Activated CD4-positive, alpha-beta T cell treated with anti-CD3 and anti-CD28 coated beads for 36 hours (primary cell): ENCODE results near the gene LILRA5. TPM values are rescaled to one million over a fixed set of nuclear protein-coding genes. Genes with fewer than 3 reads are reported as not detected.
"Not testable (repeated sequence)": the region's sequence is repeated elsewhere in the genome, so short reads cannot be mapped to it uniquely, and the experiment has no call there.

ENCODE experiments used
- ATAC-seq: fragments of 200-7000 bp; cut with Tn5 transposase; one replicate; pipeline ENCODE4 v1.10.0; 2021; ENCODE audit warnings: mild to moderate bottlenecking, moderate library complexity
- CTCF ChIA-PET: fragments of 350-600 bp; sonication (Branson Sonifier 250); formaldehyde crosslinking; loops from one replicate; lab custom pipeline; 2021; ENCODE audit warnings: antibody characterized with exemption; lab: Charles Lee
- POLR2A ChIA-PET: fragments of 350-600 bp; sonication (Branson Sonifier 250); formaldehyde crosslinking; loops from one replicate; lab custom pipeline; 2021; ENCODE audit warnings: antibody characterized with exemption, inconsistent platforms; lab: Charles Lee
- DNase-seq: peaks from one replicate; pipeline ENCODE4 v3.0.0-alpha.2; 2020
- H3K27ac Mint-ChIP-seq: one replicate; pipeline ENCODE4 v1.8.0; 2021; ENCODE audit warnings: mixed read lengths
- H3K27me3 Mint-ChIP-seq: one replicate; pipeline ENCODE4 v1.8.0; 2021; ENCODE audit warnings: mixed read lengths
- H3K36me3 Mint-ChIP-seq: one replicate; pipeline ENCODE4 v1.8.0; 2021; ENCODE audit warnings: low read depth, mixed read lengths
- H3K4me1 Mint-ChIP-seq: one replicate; pipeline ENCODE4 v1.8.0; 2021; ENCODE audit warnings: mixed read lengths
- H3K4me3 Mint-ChIP-seq: one replicate; pipeline ENCODE4 v1.8.0; 2021; ENCODE audit warnings: mild to moderate bottlenecking, moderate library complexity, mixed read lengths
- H3K9me3 Mint-ChIP-seq: one replicate; pipeline ENCODE4 v1.8.0; 2021; ENCODE audit warnings: low read depth, mixed read lengths
- intact Hi-C, 2 experiments: fragments of 100-400 bp; cut with DNase I in 1 of 2; cut with micrococcal nuclease in 1 of 2; formaldehyde crosslinking; loops; one replicate each; pipeline versions ENCODE4 v1.14.2 to v1.15.1; 2022 to 2024; cut with DNase I, micrococcal nuclease
- total RNA-seq, 2 experiments: library from RNA; stranded (reverse); gene quantifications; one replicate each; pipeline ENCODE4 v1.2.3, GENCODE V29; 2021

Gene LILRA5
- total RNA-seq: not detected

- ATAC-seq (no peak), DNase-seq (no peak)
- Mint-ChIP-seq H3K27me3 (peaks cover 10% of the 10 kb centered on the region), H3K9me3 (no peaks in the 10 kb centered on the region), H3K4me3 (no peak within 1 kb of the TSS), H3K4me1 (no peaks in the 10 kb centered on the region), H3K36me3 (no peaks in the 10 kb centered on the region), H3K27ac (no peak within 1 kb of the TSS)
- intact Hi-C loops: no loop called here
- ChIA-PET CTCF (interaction anchor here (0.6 kb wide), 1 partner anchor 141 kb away, joined by 3 read pairs; no protein-coding TSS in a partner anchor), POLR2A (no interaction called here)
Measured at GRCh38 chr19:54312436-54313377, at the start of gene LILRA5. Gene LILRA5, minus strand, starts transcription at chr19:54313166. Its CDS starts 147 bp downstream, at chr19:54313019.

DNA sequence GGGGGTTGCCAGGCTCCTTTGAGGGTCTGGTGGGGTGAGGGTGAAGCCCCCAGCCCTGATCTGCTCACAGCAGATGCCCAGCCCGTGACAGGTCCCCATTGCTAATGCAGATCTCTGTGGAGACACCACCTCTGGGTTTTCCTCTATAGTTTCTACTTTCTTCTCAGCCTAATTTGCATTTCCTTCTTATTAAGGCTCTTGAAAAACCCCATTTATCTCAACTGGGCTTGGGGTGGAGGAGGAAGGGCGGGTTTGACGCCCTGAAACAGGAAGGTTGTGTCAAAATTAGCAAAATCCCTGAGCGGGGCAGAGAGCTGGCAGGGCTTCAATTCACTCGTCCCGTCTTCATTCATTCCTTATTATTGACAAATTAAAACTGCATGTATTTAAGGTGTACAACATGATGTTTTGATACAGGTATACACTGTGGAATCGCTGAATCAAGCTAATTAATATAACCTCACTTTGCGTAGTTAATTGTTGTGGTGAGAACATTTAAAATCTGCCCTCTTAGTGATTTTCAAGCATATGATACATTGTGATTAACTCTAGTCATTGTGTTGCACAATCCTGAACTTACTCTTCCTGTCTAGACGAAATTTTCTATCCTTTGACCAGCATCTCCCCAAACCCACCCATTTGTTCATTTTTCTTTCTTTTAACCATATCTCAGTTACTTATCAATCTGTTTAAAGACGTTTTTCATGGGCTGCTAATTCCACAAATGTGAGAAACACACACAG, 48.9 kb upstream of the LILRA5 start:
- POLR2A ChIA-PET, DNase-seq, H3K27me3 Mint-ChIP-seq, H3K36me3 Mint-ChIP-seq, H3K9me3 Mint-ChIP-seq: not testable (repeated sequence)
- Mint-ChIP-seq H3K27ac (peak overlapping the region; percentile 62), H3K4me3 (peak overlapping the region; percentile 46), H3K4me1 (peaks cover 46% of the 10 kb centered on the region)
- intact Hi-C loops: loop anchor here in 1 of 2 experiments (2.0 kb wide), 1 partner anchor 27 kb away; no protein-coding TSS in a partner anchor
- CTCF ChIA-PET: interaction anchor here (0.7 to 0.9 kb wide), 2 partner anchors 9 to 12 kb away, joined by 3 read pairs; no protein-coding TSS in a partner anchor
- ATAC-seq: peak; percentile 49

- H3K27ac Mint-ChIP-seq, H3K27me3 Mint-ChIP-seq, H3K4me3 Mint-ChIP-seq, H3K36me3 Mint-ChIP-seq, POLR2A ChIA-PET, H3K9me3 Mint-ChIP-seq, CTCF ChIA-PET: not testable (repeated sequence)
- ATAC-seq (peak; percentile 88), DNase-seq (peak; percentile 82)
- intact Hi-C loops: loop anchor here in 1 of 2 experiments (5.0 kb wide), 1 partner anchor 33 kb away; no protein-coding TSS in a partner anchor
- peaks cover 39% of the 10 kb centered on the region for H3K4me1 Mint-ChIP-seq
Measured at GRCh38 chr19:54359149-54359820, 46.3 kb upstream of the LILRA5 start.

DNA sequence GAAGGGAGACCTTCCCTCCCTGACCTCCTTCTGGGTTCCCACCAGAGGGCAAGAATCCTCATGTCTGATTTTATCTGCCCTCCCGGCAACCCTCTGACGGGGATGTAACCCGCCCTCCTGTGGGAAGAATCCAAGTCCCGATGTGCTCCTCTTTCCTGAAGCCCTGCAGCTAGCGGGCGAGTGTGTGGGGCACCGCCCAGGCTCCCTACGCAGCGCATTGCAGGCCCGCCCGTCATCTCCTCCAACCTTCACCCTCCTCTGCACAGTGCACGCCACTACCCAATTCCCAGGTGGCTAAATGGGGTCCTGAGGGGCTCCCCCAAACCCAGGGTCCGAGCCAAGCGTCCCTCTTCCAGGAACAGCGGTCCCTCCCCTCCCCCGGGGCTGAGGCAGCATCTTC, 44.4 kb upstream of the LILRA5 start:
- ATAC-seq (no peak), DNase-seq (no peak)
- no peaks in the 10 kb centered on the region for H3K9me3 Mint-ChIP-seq
- intact Hi-C loops: loop anchor here in 1 of 2 experiments (5.0 kb wide), 1 partner anchor 35 kb away; no protein-coding TSS in a partner anchor
- ChIA-PET CTCF (interaction anchor here (0.8 kb wide), 1 partner anchor 8 kb away, joined by 3 read pairs; no protein-coding TSS in a partner anchor), POLR2A (interaction anchor here (0.6 kb wide), 1 partner anchor 23 kb away, joined by 3 read pairs; no protein-coding TSS in a partner anchor)
- H3K36me3 Mint-ChIP-seq: peaks cover 2% of the 10 kb centered on the region
- H3K27me3 Mint-ChIP-seq: no peaks in the 10 kb centered on the region
- peaks cover 22% of the 10 kb centered on the region for H3K4me1 Mint-ChIP-seq
- no peak overlapping the region for H3K27ac Mint-ChIP-seq
- no peak overlapping the region for H3K4me3 Mint-ChIP-seq

DNA sequence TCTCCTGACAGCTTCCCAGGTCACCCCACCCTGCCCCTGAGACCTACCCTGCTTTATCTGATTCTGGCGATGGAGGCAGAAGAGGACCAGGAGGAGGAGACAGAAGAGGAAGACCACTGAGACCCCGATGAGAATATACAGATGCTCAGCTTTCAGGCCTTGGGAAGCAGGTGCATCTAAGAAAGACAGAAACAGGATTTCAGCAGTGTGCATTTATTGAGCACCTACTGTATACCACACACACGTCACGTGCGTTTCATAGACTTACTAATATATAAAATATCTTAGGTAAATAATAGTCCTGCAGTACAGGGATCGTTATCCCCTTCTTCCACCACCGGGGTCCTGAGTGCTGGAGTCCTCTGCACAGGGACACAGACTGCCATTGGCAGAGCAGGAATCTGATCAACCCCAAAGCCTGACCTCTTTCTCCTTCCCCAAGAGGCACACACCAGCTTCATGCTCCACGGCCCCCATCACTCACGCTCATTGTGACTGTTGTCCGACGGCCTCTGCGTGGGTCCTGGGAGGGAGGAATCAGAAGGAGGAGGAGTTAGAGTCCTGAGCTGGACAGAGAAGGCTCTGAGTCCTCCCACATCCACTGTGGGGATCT, 43.6 kb upstream of the LILRA5 start:
- no peak overlapping the region for H3K4me3 Mint-ChIP-seq
- ChIA-PET CTCF (interaction anchor here (0.8 kb wide), 1 partner anchor 9 kb away, joined by 3 read pairs; no protein-coding TSS in a partner anchor), POLR2A (interaction anchor here (0.6 kb wide), 1 partner anchor 22 kb away, joined by 3 read pairs; no protein-coding TSS in a partner anchor)
- intact Hi-C loops: loop anchor here in 1 of 2 experiments (5.0 kb wide), 1 partner anchor 36 kb away; no protein-coding TSS in a partner anchor
- no peak overlapping the region for H3K27ac Mint-ChIP-seq
- ATAC-seq (no peak), DNase-seq (no peak)
- peaks cover 14% of the 10 kb centered on the region for H3K4me1 Mint-ChIP-seq
- H3K9me3 Mint-ChIP-seq: no peaks in the 10 kb centered on the region
- H3K36me3 Mint-ChIP-seq: peaks cover 2% of the 10 kb centered on the region
- H3K27me3 Mint-ChIP-seq: no peaks in the 10 kb centered on the region

GRCh38 chr19:54355675-54356074, 42.7 kb upstream of the LILRA5 start:
- Mint-ChIP-seq H3K36me3 (peaks cover 2% of the 10 kb centered on the region), H3K4me3 (no peak overlapping the region), H3K9me3 (no peaks in the 10 kb centered on the region), H3K4me1 (peaks cover 5% of the 10 kb centered on the region), H3K27ac (no peak overlapping the region), H3K27me3 (no peaks in the 10 kb centered on the region)
- CTCF ChIA-PET: interaction anchor here (1.5 to 1.7 kb wide), 3 partner anchors 32 to 60 kb away, joined by 4 to 12 read pairs (median 7); partner anchors contain the start of gene TTYH1
- intact Hi-C loops: loop anchor here in 1 of 2 experiments (5.0 kb wide), 1 partner anchor 37 kb away; no protein-coding TSS in a partner anchor
- DNase-seq (no peak), ATAC-seq (no peak)
- POLR2A ChIA-PET: no interaction called here

DNA sequence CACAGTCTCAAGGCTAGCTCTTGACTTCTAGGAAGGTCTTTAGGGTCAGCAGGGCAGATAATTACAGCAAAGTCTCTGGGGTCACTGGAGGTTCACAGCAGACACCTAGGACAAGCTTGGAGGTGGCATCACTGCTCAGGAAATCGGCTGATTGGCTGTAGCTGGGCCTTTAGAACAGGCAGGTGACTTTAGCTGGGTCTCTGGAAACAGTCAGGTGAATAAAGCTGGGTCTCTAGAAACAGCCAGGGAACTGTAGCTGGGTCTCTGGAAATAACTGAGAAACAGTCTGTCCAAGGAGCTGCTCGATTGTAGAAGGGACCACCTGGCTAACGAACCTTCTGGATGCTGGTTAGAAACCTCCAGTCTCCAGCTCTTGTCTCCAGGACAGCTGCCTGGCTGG, 41.8 kb upstream of the LILRA5 start:
- Mint-ChIP-seq H3K4me1 (no peaks in the 10 kb centered on the region), H3K4me3 (no peak overlapping the region), H3K27me3 (no peaks in the 10 kb centered on the region), H3K36me3 (peaks cover 2% of the 10 kb centered on the region), H3K27ac (no peak overlapping the region), H3K9me3 (no peaks in the 10 kb centered on the region)
- POLR2A ChIA-PET: no interaction called here
- intact Hi-C loops: loop anchor here (1.0 to 5.0 kb wide), 2 partner anchors 29 to 38 kb away; no protein-coding TSS in a partner anchor
- ATAC-seq (no peak), DNase-seq (no peak)
- CTCF ChIA-PET: interaction anchor here (0.6 to 1.7 kb wide), 6 partner anchors 31 to 100 kb away, joined by 3 to 12 read pairs (median 5); partner anchors contain the start of gene TTYH1

- intact Hi-C loops: no loop called here
- H3K36me3 Mint-ChIP-seq: peaks cover 2% of the 10 kb centered on the region
- H3K27ac Mint-ChIP-seq: no peak overlapping the region
- no peaks in the 10 kb centered on the region for H3K4me1 Mint-ChIP-seq
- POLR2A ChIA-PET: no interaction called here
- no peak for ATAC-seq
- H3K9me3 Mint-ChIP-seq: no peaks in the 10 kb centered on the region
- CTCF ChIA-PET: interaction anchor here (0.7 to 1.3 kb wide), 5 partner anchors 10 to 752 kb away, joined by 3 to 7 read pairs (median 4); no protein-coding TSS in a partner anchor
- peaks cover 5% of the 10 kb centered on the region for H3K27me3 Mint-ChIP-seq
- no peak overlapping the region for H3K4me3 Mint-ChIP-seq
- no peak for DNase-seq
Measured at GRCh38 chr19:54352546-54352945, 39.6 kb upstream of the LILRA5 start.

- POLR2A ChIA-PET: no interaction called here
- Mint-ChIP-seq H3K27ac (no peak overlapping the region), H3K4me1 (no peaks in the 10 kb centered on the region), H3K4me3 (no peak overlapping the region), H3K27me3 (peaks cover 5% of the 10 kb centered on the region), H3K9me3 (no peaks in the 10 kb centered on the region), H3K36me3 (peaks cover 2% of the 10 kb centered on the region)
- ATAC-seq (no peak), DNase-seq (no peak)
- intact Hi-C loops: no loop called here
- CTCF ChIA-PET: no interaction called here
Measured at GRCh38 chr19:54352041-54352440, 39.1 kb upstream of the LILRA5 start.

DNA sequence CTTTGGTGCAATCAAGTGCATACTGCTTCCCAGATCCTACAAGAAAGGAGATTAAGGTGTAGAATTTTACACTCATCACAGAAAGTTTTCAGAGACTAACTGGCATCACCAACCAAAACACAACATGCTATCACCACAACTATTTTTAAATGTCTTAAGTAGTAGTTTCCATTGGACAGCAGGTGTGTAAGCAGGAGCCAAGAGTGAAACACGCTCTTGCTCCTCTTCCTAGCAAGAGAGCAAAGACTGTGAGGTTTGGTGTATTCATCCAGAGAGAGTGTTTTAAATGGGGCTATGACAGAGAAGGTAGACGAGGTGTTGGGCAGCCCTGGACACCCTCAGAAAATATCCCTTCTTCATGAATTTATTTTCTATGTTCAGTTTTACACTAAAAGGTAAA, 38.5 kb upstream of the LILRA5 start:
- ChIA-PET CTCF (no interaction called here), POLR2A (no interaction called here)
- ATAC-seq (no peak), DNase-seq (no peak)
- H3K4me3 Mint-ChIP-seq: no peak overlapping the region
- no peaks in the 10 kb centered on the region for H3K9me3 Mint-ChIP-seq
- H3K27ac Mint-ChIP-seq: no peak overlapping the region
- H3K36me3 Mint-ChIP-seq: peaks cover 2% of the 10 kb centered on the region
- no peaks in the 10 kb centered on the region for H3K4me1 Mint-ChIP-seq
- intact Hi-C loops: no loop called here
- H3K27me3 Mint-ChIP-seq: peaks cover 9% of the 10 kb centered on the region
